Epidermal melanocyte (primary cell): ENCODE measurements around the gene CCDC201.

Experiments
- DNase-seq: peaks from one replicate; pipeline ENCODE4 v3.0.0; 2011; ENCODE audit warnings: low spot score; ENCODE audit not compliant: insufficient read length

CCDC201 gene

GRCh38 chr7:45893374-45893995, 20.6 kb upstream of the CCDC201 start:
- DNase-seq, result no peak

GRCh38 chr7:45892407-45893035, 19.6 kb upstream of the CCDC201 start:
- DNase-seq, result no peak

GRCh38 chr7:45891462-45892402, 18.9 kb upstream of the CCDC201 start:
- no peak for DNase-seq

- no peak for DNase-seq
Observed at GRCh38 chr7:45890902-45891461, 18.1 kb upstream of the CCDC201 start.

GRCh38 chr7:45890125-45890901, 17.4 kb upstream of the CCDC201 start:
- no peak for DNase-seq

GRCh38 chr7:45889367-45890067, 16.6 kb upstream of the CCDC201 start:
- no peak for DNase-seq

GRCh38 chr7:45888993-45889366, 16.1 kb upstream of the CCDC201 start:
- DNase-seq, result no peak

- no peak for DNase-seq
Observed at GRCh38 chr7:45888185-45888992, 15.5 kb upstream of the CCDC201 start, which contains the start of gene IGFBP1. TSS of gene IGFBP1 (plus strand) at chr7:45888488. CDS start at chr7:45888653, 165 bp downstream.

GRCh38 chr7:45886931-45887667, 14.2 kb upstream of the CCDC201 start:
- no peak for DNase-seq

GRCh38 chr7:45885264-45885882, 12.5 kb upstream of the CCDC201 start:
- no peak for DNase-seq

- no peak for DNase-seq
Observed at GRCh38 chr7:45884136-45884535, 11.3 kb upstream of the CCDC201 start.

GRCh38 chr7:45882465-45882810, 9.6 kb upstream of the CCDC201 start:
- DNase-seq, result no peak

GRCh38 chr7:45881759-45882464, 9.0 kb upstream of the CCDC201 start:
- DNase-seq, result peak; percentile 45

- DNase-seq, result no peak
Observed at GRCh38 chr7:45881280-45881758, 8.4 kb upstream of the CCDC201 start.

- no peak for DNase-seq
Observed at GRCh38 chr7:45880433-45880860, 7.6 kb upstream of the CCDC201 start.

- no peak for DNase-seq
Observed at GRCh38 chr7:45878457-45879144, 5.7 kb upstream of the CCDC201 start.

GRCh38 chr7:45876519-45876918, 3.6 kb upstream of the CCDC201 start:
- no peak for DNase-seq
